Fibroblast of lung (primary cell): ENCODE data around the gene TRIM49D2. TPM values are rescaled to one million over a fixed set of nuclear protein-coding genes. Genes with fewer than 3 reads are reported as not detected.
"Not testable (repeated sequence)": the region's sequence is repeated elsewhere in the genome, so short reads cannot be mapped to it uniquely, and the experiment has no call there.

Experiments used
- DNase-seq, 2 donors: peaks; one replicate each; pipeline versions ENCODE4 v3.0.0 to v3.0.0-alpha.2; 2010; ENCODE audit warnings: low read depth in 2 of 2
- H2AFZ ChIP-seq: 2 replicates; pipeline ENCODE4 v1.5.1; 2012; ENCODE audit warnings: low read length, control low read depth, inconsistent platforms
- H3K27ac ChIP-seq: 2 replicates; pipeline ENCODE4 v1.5.1; 2011; ENCODE audit warnings: low read length, control low read depth; ENCODE audit not compliant: insufficient read depth
- H3K27me3 ChIP-seq: 2 replicates; pipeline ENCODE4 v1.5.1; 2011; ENCODE audit warnings: mild to moderate bottlenecking, low read length; ENCODE audit not compliant: control insufficient read depth, insufficient read depth
- H3K36me3 ChIP-seq: 2 replicates; pipeline ENCODE4 v1.5.1; 2011; ENCODE audit warnings: low read length; ENCODE audit not compliant: control insufficient read depth, insufficient read depth
- H3K4me1 ChIP-seq: 2 replicates; pipeline ENCODE4 v1.5.1; 2011; ENCODE audit warnings: low read length; ENCODE audit not compliant: control insufficient read depth, insufficient read depth; ENCODE audit errors: extremely low read depth
- H3K4me2 ChIP-seq: 2 replicates; pipeline ENCODE4 v1.5.1; 2011; ENCODE audit warnings: low read length, control low read depth; ENCODE audit not compliant: insufficient read depth; ENCODE audit errors: extremely low read depth
- H3K4me3 ChIP-seq, 4 experiments: fragments of 200-600 bp in 1 of 4; sonication (generic) in 1 of 4; replicated peaks in 1 of 4; 2 replicates each; pipeline ENCODE4 v1.5.1; 2011 to 2016; ENCODE audit warnings: low read length in 4 of 4, low read depth in 3 of 4, mild to moderate bottlenecking in 3 of 4, control low read depth in 2 of 4, inconsistent platforms in 1 of 4, mixed read lengths in 1 of 4; ENCODE audit not compliant: insufficient read depth in 1 of 4; ENCODE audit errors: control extremely low read depth in 1 of 4
- H3K79me2 ChIP-seq: 2 replicates; pipeline ENCODE4 v1.5.1; 2012; ENCODE audit warnings: mild to moderate bottlenecking, low read length, inconsistent platforms; ENCODE audit not compliant: control insufficient read depth, insufficient read depth
- H3K9ac ChIP-seq: 2 replicates; pipeline ENCODE4 v1.5.1; 2011; ENCODE audit warnings: mild to moderate bottlenecking, low read length, control low read depth; ENCODE audit not compliant: insufficient read depth
- H3K9me3 ChIP-seq: 2 replicates; pipeline ENCODE4 v1.5.1; 2012; ENCODE audit warnings: low read depth, low read length; ENCODE audit not compliant: control insufficient read depth, insufficient read depth
- H4K20me1 ChIP-seq: 2 replicates; pipeline ENCODE4 v1.5.1; 2011; ENCODE audit warnings: low read length; ENCODE audit not compliant: control insufficient read depth, insufficient read depth; ENCODE audit errors: extremely low read depth
- CTCF ChIP-seq, 2 donors: IDR thresholded peaks in 1 of 2; conservative IDR thresholded peaks in 1 of 2; 1 replicate in 1 of 2; 2 replicates in 1 of 2; pipeline ENCODE4 v1.5.1; 2011 to 2012; ENCODE audit warnings: low read length in 2 of 2, control low read depth in 1 of 2, inconsistent platforms in 1 of 2, low read depth in 1 of 2, mild to moderate bottlenecking in 1 of 2
- EZH2 ChIP-seq: IDR thresholded peaks from 2 replicates; pipeline ENCODE4 v1.5.1; 2012; ENCODE audit warnings: low read length, control low read depth, mild to moderate bottlenecking; ENCODE audit errors: missing control alignments
- polyA plus RNA-seq, 2 donors: library from polyadenylated mRNA; depleted of rRNA in 1 of 2; stranded (reverse) in 1 of 2; unstranded in 1 of 2; fragments of >200 nt; gene quantifications; 2 replicates each; pipeline ENCODE4 v1.2.1, GENCODE V29; 2011 to 2012; ENCODE audit warnings: missing spikeins in 1 of 2
- total RNA-seq: library from RNA; depleted of rRNA; stranded (reverse); fragments of >200 nt; gene quantifications from 2 replicates; pipeline ENCODE4 v1.2.1, GENCODE V29; 2014

The TRIM49D2 gene
- total and polyA plus RNA-seq, 2 donors (not counting 1 experiment from before 2014, with no cell fraction given): not detected

GRCh38 chr11:89922195-89922660 is 1.6 kb upstream of the TRIM49D2 start, which contains the start of gene TRIM49D1:
Gene TRIM49D1 (minus strand): TSS chr11:89922245. CDS start chr11:89917710, 4,535 bp downstream.
- Histone ChIP-seq H3K79me2 (no peaks in the 10 kb centered on the region), H2AFZ (no peak within 1 kb of the TSS), H3K4me1 (no peaks in the 10 kb centered on the region), H3K27me3 (no peaks in the 10 kb centered on the region), H3K9ac (no peak within 1 kb of the TSS), H3K36me3 (no peaks in the 10 kb centered on the region), H4K20me1 (no peaks in the 10 kb centered on the region), H3K4me2 (no peak within 1 kb of the TSS), H3K9me3 (no peaks in the 10 kb centered on the region), H3K27ac (no peak within 1 kb of the TSS), H3K4me3 (no peak within 1 kb of the TSS)
- no peak for DNase-seq
- TF ChIP-seq CTCF (conservative IDR thresholded peaks at IDR 0.05 in 1 of 2, IDR thresholded peaks at IDR 0.05 in 1 of 2; ENCODE audit: low read depth in 1 of 2, low read length in 2 of 2): no peak
- TF ChIP-seq EZH2: no peak

GRCh38 chr11:89960833-89961232 is 37.0 kb downstream of the TRIM49D2 start:
- not testable (repeated sequence) for DNase-seq, H3K4me3 ChIP-seq, H3K9ac ChIP-seq, H3K27ac ChIP-seq, H3K9me3 ChIP-seq, H3K79me2 ChIP-seq, H3K4me1 ChIP-seq, H3K36me3 ChIP-seq, H3K4me2 ChIP-seq, H4K20me1 ChIP-seq, H3K27me3 ChIP-seq, H2AFZ ChIP-seq

- not testable (repeated sequence) for H3K4me2 ChIP-seq, H3K79me2 ChIP-seq, DNase-seq, H3K4me1 ChIP-seq, H4K20me1 ChIP-seq, H3K4me3 ChIP-seq, H3K9me3 ChIP-seq, H3K27me3 ChIP-seq, H3K9ac ChIP-seq, H3K27ac ChIP-seq, H2AFZ ChIP-seq, H3K36me3 ChIP-seq
Observed at GRCh38 chr11:89965737-89966136, 41.9 kb downstream of the TRIM49D2 start, which contains the start of gene TRIM64. Gene TRIM64 (plus strand): TSS chr11:89966037. CDS start chr11:89968504, 2,467 bp downstream.

Other genes with a start within 250 kb of the TRIM49D2 start
- gene TRIM77, start 213.8 kb upstream of the TRIM49D2 start, total RNA-seq: not detected in 2 replicates
- gene TRIM77, start 213.8 kb upstream of the TRIM49D2 start, polyA plus RNA-seq: not detected in 2 replicates
- not detected in 2 replicates for gene TRIM49, start 115.5 kb upstream of the TRIM49D2 start, total RNA-seq
- not detected in 2 replicates for gene TRIM49, start 115.5 kb upstream of the TRIM49D2 start, polyA plus RNA-seq
- gene TRIM64B, start 45.6 kb upstream of the TRIM49D2 start, total RNA-seq: not detected in 2 replicates
- not detected in 2 replicates for gene TRIM64B, start 45.6 kb upstream of the TRIM49D2 start, polyA plus RNA-seq
- gene TRIM49D1, start 1.8 kb upstream of the TRIM49D2 start, total RNA-seq: not detected in 2 replicates
- gene TRIM49D1, start 1.8 kb upstream of the TRIM49D2 start, polyA plus RNA-seq: not detected in 2 replicates
- not detected in 2 replicates for gene TRIM64, start 42.0 kb downstream of the TRIM49D2 start, total RNA-seq
- gene TRIM64, start 42.0 kb downstream of the TRIM49D2 start, polyA plus RNA-seq: not detected in 2 replicates
- gene TRIM49C, start 107.0 kb downstream of the TRIM49D2 start, total RNA-seq: not detected in 2 replicates
- gene TRIM49C, start 107.0 kb downstream of the TRIM49D2 start, polyA plus RNA-seq: not detected in 2 replicates
- not detected in 2 replicates for gene UBTFL1, start 161.9 kb downstream of the TRIM49D2 start, total RNA-seq
- gene UBTFL1, start 161.9 kb downstream of the TRIM49D2 start, polyA plus RNA-seq: not detected in 2 replicates
- 0.66 and 0.77 TPM in 2 replicates for gene NAALAD2, start 210.6 kb downstream of the TRIM49D2 start, total RNA-seq
- gene NAALAD2, start 210.6 kb downstream of the TRIM49D2 start, polyA plus RNA-seq: 0.73 and 2.2 TPM in 2 replicates